ENCODE measurements around the gene ERC2.

ERC2 gene

DNA sequence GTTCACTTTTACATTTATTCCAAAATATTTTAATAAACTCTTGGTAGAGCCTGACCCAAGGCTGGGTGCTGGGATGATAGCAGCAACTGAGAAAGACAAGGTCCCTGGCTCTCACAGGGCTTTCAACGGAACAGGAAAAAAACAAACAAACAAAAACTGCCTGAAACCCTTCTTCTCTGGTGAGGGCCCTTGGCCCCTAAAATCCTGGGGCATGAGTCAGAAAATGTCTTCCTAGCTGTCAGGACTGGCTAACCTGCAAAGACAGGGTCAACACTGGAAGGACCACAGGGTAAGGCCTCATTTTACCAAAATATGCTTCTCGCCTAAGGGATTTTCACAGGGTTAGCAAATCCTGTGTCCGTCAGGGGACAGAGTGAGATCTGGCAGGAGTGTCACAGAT, 935.5 kb downstream of the ERC2 start:
- DNase-seq (ENCODE audit: insufficient read length, low spot score), result no peak

DNA sequence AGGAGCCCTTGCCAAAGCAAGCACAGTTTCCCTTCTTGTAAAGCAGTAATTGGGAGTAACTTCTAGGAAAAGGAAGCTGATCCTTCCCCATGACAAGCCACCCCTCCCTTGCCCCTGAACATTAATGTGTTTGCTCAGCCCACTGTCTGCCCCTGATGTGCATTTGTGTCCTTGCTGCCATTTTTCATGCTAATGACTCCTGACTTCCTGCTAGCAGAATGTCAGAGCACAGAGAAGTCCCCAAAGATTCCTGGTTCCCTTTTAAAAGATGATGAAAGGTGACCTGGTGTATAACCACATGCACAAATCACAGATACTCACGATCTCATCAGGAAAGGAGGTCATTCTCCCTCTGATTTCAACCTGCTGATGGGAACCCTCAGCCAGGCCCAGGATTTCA, 936.9 kb downstream of the ERC2 start:
- DNase-seq (ENCODE audit: insufficient read length, low spot score) (no peak), FAIRE-seq (no peak)

More for the DNA sequence above, 935.5 kb downstream of the ERC2 start:
- FAIRE-seq, result no peak

DNA sequence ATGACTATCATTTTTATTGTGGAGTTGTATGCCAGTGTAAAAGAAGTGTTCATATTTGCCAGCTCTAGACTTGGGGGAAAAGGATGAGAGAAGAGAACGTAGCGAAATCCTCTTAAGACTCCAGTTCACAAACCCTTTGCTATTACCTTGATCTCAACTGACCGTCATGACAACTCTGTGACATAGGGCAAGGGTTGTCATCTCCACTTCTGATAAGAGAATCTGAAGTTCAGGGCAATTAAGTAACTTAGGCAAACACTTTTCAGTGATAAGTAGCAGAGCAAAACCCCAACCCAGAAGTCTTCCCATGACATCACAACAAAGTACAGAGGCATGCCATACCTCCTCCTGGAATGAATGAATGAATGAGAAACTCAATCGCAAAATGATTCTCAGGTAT, 940.9 kb downstream of the ERC2 start:
- DNase-seq (ENCODE audit: insufficient read length, low spot score) (no peak), FAIRE-seq (no peak)

DNA sequence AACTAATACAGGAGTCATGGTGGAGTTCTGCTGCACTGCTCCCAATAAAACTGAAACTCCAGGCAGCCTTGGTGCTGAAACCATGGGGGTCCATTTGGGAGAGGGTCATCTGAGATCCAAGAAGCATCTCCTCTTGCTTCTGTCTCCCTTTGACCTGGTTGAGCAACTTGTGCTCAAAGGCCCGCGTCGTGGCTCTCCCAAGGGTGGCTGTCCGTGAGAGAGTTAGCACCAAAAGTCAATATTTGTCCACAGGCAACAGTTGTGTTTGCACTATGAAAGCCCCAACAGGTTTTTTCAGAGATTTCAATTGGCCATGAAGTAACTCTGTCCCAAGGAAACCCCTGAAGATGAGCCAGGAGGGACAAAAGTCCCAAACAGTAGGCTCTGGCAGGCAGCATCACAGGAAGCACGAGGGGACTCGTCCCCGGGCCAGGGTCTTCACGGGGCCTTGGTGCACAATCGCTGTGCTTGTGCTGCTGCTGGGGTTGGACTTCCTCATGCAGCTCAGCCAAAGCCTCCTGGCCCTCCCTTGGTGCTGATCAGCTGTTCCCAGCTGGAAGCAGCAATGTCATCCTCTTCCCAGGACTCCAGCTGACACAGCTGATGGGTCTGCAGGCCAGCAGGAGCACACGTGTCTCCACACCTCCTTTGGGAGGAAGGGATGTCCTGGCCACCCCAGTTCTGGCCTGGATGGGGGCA, 941.8 kb downstream of the ERC2 start:
- DNase-seq (ENCODE audit: insufficient read length, low spot score), result no peak

DNA sequence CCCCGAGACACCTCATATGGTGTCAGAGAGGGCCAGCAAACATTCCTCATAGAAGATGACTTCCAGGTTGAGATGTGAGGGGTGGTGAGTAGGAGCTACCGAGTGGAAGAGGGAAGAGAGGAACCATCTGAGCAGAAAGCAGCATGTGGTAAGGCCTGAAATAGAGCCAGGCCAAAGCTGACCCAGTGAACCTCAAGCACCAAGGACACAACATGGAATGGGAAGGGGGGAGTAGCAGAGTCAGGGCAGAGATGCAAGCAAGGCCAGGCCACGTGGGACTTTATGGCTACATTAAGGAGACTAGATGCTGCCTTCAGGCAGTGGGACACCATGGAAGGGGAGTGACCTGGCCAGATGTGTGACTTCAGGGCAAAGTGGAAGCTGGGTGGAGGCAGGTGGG, 942.8 kb downstream of the ERC2 start:
- FAIRE-seq, result no peak
- no peak for DNase-seq (ENCODE audit: insufficient read length, low spot score)

More for the DNA sequence above, 941.8 kb downstream of the ERC2 start:
- FAIRE-seq, result no peak

DNA sequence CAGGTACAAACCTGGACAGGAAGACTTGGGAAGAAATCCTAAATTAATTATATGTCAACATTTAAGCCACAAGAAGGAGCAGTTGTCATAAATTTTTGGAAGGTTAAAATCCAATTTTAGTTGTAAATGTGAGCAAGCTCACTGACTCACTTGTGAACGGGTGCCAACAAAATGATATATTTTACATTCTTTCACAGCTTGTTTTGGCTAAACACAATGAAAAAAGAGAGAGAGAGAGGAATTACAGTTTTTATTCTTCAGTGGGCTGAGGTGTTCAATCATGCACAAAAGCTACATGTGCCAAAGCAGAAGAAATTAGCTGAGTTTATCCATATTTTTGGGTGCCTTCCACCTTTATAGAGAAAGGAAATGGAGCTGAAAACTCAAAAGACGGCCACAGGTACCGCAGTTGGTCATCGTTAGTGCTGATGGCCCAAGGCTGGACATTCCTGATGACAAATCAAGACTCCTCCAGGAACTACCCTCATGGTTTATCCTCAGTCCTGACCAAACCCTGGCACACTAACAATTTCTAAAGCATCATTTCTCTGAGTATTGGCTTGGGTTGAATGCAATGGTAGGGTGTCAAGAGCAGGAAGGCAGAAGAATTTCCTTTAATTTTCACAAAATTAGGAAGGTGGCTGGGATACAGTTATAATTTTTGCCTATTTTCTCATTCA, 943.6 kb downstream of the ERC2 start:
- FAIRE-seq (no peak), DNase-seq (ENCODE audit: insufficient read length, low spot score) (peak; percentile 34)

DNA sequence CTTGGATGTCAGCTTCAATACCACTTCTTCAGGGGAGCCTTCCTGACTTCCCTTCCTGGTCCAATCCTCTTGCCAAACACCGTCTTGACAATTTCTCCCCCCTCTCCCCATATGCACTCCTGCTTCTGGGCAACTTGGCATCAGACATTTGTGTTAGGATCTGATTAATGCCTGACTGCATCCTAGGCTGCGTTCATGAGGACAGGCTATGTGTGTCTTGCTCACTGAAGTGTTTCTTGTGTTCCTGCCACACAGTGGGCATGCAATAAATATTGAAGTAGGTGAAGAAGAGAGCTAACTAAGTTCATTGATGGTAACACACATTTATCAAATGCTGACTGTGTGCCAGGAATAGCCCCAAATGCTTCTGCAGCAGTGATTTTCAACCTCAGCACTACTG, 944.8 kb downstream of the ERC2 start:
- DNase-seq (ENCODE audit: insufficient read length, low spot score), result no peak
- FAIRE-seq, result no peak

DNA sequence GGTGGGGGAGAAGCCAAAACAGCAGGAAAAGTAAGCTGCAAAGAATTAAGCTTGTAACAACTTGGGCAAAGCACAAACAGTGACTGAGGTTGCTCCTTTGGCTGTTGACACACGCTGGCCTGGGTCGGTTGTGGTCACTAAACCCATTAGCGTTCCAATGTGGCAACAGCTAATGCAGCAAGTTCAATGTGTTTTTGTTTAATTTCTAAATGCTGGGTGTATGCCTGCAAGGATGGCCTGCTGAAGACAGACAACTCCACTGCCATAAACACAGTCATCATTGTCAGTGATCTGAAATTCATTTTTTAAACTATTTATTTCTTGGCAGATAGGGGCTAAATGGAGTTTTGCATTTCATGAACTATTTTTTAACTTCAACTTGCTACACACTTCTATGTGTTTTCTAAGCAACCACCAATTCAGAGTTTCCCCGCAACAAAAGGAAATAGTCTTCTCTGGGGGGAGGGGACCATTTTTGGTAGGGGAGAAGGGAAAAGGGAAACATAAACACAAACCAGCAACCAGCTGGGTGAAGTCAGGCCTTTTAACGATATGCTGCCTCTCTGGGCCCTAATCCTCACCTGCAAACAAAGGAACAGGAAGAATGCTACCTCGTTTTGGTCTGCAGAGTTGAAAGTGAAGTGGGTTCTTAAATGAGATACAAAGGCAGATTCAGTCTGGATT, 946.4 kb downstream of the ERC2 start:
- DNase-seq (ENCODE audit: insufficient read length, low spot score) (no peak), FAIRE-seq (no peak)

DNA sequence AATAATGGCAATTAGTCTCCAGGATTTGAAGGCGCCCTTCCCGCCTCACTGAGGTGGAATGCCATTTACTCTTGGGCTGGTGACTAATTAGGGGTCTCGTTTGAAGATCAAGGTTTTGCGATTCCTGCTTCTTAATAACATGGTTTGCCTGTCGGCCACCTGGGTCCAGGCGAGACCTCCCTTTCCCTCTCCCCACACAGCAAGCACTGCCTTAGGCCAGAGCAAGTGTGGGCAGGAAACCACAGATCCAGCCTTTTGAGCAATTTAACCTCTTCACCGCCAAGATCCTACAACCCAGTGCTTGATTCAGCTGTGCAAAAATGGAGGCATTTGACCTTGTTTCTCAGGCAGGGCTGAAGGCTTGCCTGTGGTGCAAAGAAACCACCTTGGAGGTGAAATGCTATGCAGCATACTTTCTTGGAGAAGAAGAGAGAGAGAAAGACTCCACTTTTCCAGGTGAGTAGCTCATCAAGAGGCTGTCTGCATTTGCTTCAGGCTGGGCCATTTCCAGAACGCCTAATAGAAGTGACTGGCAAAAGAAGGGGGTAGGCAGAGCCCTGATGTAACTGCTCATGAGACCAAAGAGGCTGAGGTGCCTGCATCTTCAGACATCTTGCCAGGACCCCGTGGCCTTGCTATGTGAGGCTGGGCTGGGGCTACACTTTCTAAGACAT, 947.1 kb downstream of the ERC2 start:
- FAIRE-seq, result no peak

DNA sequence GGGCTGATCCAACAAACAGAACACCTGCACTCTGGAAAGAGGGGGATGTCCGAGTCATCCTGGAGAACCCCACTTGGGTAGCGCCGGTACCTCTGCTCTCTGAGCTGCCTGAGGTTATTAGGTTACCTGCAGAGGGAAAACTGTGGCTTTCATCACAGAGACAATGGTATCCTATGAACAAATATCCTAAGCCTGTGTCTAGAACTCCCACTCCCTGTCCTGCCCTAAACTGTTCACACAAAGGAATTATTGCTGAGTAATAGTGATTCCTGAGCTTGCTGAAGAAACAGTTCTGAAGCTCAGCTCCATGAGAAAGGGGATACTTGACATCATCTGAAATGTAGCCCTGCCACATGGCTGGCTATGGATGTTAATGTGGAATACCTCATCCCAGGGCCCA, 949.2 kb downstream of the ERC2 start:
- FAIRE-seq (no peak), DNase-seq (ENCODE audit: insufficient read length, low spot score) (no peak)

More for the DNA sequence above, 947.1 kb downstream of the ERC2 start:
- no peak for DNase-seq (ENCODE audit: insufficient read length, low spot score)

DNA sequence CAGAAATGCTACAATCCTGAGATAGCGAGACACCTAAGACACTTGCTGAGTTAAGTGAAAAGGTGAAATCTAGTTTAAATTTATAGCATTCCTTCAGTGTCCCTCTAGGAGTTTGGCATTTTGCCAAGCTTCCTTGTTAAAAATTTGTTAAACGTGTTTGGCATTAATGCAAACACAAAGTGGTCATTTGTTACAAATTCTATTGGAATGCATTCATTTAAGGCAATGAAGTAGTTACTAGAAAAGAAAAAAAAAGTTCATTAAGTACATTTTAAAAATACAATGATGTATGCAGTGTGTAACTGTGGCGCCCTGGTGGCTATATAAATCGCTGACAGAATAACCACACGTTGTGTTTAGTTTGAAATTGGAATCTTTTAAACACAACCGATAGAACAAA, 949.8 kb downstream of the ERC2 start:
- DNase-seq (ENCODE audit: insufficient read length, low spot score), result no peak
- FAIRE-seq, result no peak

DNA sequence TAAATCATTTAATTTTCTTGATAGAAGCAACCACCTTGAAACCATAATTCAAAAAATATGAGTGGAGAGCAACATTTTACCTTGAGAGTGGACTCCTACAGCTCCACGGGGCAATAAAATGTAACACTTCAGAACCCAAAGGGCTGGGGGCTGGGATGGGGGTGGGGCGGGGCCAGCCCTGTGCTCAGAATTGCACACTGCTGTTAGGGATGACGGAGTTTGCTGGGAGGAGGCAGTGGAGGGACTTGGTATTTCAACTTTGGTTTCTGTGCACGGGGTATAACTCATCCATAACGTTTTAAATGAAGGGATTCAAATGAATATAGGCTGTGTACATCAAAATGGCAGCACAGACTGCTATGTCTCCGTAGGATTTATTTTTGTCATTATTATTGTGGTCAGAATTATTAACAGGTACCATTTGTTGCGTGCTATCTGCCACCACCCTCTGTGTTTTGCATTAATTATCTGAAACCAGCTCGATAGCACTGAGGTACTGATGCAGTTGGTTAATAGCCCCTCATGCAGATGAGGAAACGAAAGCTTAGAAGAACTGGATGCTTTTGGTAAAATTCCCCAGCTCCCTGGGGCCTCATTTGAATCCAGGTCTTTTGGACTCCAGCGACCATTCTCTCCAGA, 951.8 kb downstream of the ERC2 start:
- no peak for DNase-seq (ENCODE audit: insufficient read length, low spot score)
- no peak for FAIRE-seq

DNA sequence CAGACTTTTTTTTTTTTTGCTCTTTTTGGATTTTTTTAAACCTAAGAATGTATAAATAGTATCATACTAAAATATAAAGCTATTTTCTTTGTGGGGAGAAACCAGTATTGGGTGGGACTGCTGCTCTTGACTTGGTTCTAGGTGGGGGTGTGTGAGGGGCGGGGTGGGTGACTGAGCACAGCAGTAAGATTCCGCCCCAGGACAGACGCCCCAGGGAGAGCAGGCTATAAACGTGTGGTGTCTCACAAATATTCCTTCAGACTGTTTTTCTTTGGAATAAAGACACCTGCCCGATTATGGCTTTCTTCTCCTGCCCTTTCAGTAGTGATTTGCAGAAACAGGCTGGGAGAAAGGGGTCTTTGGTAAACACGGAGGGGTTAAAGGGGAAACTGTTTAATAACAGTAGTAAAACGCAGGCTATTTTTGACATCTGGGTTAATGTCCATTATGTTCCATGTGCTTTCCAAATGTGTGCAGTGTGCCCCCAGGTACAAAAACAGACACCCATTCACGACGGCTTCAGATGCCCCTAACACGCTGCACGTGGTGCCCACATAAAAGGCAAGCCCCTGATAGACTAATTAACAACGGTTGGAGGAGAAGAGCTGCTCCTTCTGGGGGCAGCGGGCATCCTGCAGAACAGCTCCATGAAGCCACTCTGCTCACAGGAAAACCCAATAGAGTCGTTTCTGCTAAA, 952.6 kb downstream of the ERC2 start:
- DNase-seq (ENCODE audit: insufficient read length, low spot score) (no peak), FAIRE-seq (no peak)

DNA sequence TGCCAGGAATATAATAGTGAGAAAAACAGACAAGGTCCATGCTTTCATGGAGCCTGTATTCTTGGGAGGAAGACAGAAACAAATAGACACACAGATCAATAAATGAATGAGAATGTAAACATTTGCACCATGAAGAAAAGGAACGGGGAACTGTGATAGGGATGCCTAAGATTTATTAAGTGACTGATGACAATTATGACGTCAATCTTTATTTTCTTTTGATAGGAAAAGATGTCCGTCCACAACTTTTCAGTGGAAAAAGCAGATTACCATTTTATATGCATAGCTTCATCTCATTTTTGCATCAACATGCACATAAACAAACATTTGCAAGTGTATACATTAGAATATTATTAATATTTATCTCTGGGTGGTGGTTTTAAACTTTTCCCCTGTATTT, 953.3 kb downstream of the ERC2 start:
- FAIRE-seq, result no peak
- DNase-seq (ENCODE audit: insufficient read length, low spot score), result no peak

DNA sequence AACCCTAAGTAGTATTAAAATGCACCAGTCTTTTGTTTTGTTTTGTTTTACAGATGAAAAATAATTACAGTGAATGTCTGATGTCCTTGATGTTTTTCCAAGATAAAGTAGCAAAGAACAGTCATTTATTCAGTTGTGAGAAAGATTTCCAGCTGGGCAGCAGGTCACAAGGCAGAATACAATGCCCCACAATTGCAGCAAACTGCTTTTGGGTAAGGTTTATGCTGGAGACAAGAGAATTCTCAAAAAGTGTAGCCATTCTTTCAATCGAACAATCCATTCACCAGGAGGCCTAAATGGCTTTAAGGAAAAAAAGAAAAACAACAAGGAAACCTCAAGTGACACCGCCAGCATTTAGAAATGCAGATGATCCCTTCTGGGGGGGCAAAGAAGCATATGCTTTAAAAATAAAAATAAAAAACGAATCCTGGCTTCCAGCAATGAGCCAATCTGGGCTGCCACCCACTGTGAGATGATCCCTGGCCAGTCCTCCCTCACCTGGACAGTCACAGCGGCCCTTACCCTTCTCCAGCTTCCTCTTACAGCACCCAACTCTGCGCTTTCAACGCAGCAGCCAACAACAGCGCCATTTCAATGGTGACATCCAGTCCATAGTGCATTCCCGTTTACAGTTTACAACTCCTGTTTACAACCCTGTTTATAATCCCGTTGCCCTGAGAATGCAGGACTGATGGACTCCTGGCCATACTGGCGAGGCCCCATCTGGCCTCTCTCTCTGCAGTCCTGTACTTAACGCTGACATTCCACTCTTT, 955.5 kb downstream of the ERC2 start:
- DNase-seq (ENCODE audit: insufficient read length, low spot score), result no peak
- no peak for FAIRE-seq

DNA sequence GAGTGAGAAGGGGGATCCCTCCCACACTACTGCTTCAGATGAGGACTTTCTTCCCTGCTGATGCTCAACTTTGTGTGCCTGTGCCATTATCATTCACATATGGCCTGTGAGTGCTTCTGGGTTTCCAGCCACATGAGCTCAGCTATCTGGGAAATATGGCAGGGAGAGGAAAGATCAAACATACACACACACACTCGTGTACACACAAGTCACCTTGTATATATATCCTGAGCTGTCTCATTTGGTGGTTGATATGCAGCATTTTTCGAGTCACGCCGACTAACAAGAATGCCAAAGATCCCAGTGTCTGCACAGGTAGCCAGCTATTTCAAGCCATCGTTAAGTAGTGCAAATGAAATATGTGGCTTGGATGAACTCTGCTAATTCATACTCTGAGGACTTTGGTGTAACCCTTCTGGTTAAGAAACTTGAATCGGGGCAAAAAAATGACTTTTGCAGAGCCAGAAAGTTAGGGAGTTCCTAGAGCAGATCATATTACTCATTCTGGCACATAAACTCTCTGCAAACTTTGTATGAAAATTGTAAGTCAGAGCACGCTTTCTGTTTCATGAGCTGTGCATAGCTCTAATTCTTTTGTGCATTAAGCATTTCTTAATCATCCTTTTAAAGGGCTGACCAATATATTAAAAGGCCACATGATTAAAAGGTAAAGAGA, 956.2 kb downstream of the ERC2 start:
- FAIRE-seq (no peak), DNase-seq (ENCODE audit: insufficient read length, low spot score) (no peak)

DNA sequence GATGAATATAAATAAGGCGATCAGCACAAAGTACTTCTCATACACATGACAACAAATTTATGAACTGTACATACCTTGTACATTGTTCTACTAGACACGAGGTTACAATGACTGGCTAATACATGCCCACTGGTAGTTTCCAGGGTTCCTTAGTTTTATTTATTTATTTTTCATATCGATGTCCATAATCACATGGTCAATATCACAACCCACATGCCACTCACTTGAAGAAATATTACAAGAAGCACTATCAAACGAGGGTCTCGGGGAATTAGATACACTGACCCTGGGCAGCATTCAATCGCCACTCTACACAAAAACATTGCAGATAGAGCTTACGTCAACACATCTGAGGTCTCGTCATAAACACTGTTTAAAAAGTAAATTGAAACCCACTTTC, 959.9 kb downstream of the ERC2 start:
- no peak for DNase-seq (ENCODE audit: insufficient read length, low spot score)
- no peak for FAIRE-seq

DNA sequence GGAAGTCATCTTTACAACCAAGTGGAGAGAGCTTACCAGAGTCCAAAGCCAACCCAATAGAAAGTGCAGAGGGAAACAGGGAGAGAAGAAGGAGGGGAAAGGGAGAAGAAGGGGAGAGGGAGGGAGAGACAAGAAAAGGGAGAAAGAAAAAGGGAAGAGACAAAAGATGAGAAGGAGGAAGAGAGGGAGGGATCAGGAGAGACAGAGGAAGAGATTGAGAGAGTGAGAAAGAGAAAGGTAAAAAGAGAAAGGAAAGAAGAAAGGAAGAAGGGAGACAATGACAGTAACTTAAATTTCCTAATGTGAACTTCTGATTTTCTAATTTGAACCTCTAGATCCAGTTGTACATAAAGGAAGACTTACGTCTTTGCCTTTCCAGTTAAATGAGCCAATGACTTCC, 960.5 kb downstream of the ERC2 start:
- FAIRE-seq (no peak), DNase-seq (ENCODE audit: insufficient read length, low spot score) (no peak)

DNA sequence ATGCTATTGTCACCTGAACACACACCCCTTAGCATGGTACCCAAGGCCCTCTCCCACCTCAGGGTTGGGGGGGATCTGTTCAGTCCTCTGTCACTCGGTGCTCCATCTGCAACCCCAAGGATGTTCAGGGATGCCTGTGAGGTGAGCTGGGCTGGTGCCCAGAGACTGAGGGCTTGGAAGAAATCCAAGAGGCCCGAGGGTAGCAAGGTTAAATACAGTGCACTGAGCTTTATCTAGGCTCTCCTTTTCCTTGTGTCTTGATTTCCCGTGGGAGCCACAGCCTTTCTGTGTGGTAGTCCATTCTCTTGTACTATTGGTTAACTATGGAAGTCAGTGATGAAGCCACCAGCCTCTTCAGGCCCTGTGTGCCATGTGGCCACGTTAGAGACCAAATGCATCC, 962.5 kb downstream of the ERC2 start:
- no peak for DNase-seq (ENCODE audit: insufficient read length, low spot score)
- FAIRE-seq, result no peak
